Erythroblast (primary cell): ENCODE measurements around the gene ACTG1.

Source experiments
- DNase-seq, 2 experiments: peaks; one replicate each; lab custom pipeline; 2025; lab: John Stamatoyannopoulos, UW
- GATA1 ChIP-seq: IDR thresholded peaks from 2 replicates; pipeline ENCODE4 v1.6.1; 2011; ENCODE audit warnings: low read depth, mild to moderate bottlenecking, control low read depth, low read length, moderate library complexity
- POLR2A ChIP-seq: IDR thresholded peaks from 2 replicates; pipeline ENCODE4 v1.6.1; 2011; ENCODE audit warnings: mild to moderate bottlenecking, low read length

Gene ACTG1

DNA sequence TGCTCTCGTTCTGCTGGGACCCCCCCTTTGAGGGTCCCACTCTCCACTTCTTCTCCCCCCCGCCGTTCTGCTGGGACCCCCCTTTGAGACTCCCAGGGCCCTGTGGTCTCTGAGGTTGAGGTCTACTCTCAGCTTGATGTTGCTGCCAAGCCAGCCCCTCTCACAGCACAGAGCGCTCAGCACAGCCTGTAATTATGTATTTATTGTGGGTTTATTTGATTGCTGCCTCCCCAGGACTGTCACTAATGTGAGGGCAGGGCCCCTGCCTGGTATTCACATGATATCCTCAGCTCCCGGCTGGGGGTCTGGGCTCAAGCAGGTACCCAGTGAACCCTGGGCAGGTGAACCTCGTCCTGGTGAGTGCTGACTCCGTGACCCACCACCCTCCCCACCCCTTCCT lies 35.4 kb downstream of the ACTG1 start:
- no peak for DNase-seq
- TF ChIP-seq GATA1 (no peak), POLR2A (no peak)

DNA sequence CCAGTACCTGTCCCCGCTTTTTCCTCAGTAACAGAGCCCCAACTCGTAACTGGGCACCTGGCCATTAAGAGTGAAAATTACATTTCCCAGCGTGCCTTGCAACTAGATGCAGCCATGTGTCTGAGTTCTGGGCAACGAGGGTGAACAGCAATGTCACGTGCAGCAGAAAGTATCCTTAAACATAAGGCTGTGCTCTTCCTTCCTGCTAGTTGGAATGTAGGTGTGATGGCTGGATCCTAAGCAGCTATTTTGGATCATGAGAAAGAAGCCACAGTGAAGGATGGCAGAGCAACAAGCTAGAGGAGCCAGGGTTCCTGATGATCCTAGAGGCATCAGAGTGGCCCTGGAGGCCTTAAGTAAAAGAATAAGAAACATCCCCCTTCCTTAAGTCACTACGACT lies 36.0 kb downstream of the ACTG1 start:
- TF ChIP-seq POLR2A: no peak
- no peak for TF ChIP-seq GATA1
- DNase-seq: no peak

DNA sequence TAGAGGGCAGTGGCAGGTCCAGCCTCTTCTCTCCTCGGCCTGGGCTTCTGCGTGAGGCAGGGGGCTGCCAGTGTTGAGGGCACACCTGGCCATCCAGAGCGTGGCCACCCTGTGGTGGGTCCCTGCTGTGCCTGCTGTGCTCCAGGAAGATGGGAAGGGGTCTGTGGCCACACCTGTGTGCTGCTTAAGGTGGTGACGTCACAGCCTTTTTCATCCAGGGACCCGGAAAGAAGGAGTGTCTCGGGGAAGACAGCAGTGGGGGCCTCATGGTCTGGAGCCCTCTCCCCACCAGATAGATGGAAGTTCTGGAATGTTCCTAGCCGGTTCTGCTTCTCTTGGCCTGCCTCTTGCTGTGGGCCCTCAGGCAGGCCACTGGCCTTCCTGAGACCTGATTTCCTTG lies 36.5 kb downstream of the ACTG1 start:
- no peak for TF ChIP-seq POLR2A
- TF ChIP-seq GATA1: no peak
- DNase-seq: no peak

DNA sequence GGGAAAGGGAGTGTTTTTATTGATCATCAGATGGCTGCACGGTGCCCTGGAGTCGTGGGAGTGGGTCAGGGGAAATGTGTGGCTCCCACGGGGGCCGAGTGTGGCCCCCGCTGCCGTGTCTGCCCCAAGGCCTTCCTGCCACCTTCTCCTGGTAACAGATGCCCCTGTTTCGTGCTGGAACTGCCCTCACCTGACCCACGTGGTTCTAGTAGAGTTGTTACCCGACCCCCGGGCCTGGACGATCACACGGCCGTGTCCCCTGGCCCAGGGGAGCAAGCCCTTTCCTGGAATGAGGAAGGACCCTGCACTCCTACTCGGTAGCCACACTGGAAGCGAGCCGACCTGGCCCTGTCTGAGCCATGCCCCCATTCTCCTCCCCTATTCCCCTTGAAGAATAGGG lies 37.6 kb downstream of the ACTG1 start:
- no peak for DNase-seq
- TF ChIP-seq GATA1 (no peak), POLR2A (no peak)

DNA sequence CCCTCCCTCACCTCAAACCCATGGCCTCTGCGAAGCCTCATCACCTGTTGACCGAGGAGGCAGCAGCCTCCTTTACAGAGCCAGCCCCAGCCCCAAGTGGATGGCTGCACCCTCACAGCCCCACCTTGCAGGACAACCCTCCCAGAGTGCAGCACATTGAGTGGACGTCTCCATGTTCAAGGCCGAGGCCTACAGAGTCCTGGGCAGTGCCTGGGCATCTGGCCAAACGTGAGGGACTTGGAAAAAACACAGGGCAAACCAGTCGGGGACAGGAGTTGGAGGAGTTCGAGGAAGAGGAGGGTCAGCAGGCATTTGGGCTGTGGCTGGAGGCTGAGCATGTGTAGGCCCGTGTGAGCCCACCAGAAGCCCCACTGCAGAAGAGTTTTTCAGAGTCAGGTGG lies 39.6 kb downstream of the ACTG1 start:
- TF ChIP-seq POLR2A (no peak), GATA1 (no peak)

DNA sequence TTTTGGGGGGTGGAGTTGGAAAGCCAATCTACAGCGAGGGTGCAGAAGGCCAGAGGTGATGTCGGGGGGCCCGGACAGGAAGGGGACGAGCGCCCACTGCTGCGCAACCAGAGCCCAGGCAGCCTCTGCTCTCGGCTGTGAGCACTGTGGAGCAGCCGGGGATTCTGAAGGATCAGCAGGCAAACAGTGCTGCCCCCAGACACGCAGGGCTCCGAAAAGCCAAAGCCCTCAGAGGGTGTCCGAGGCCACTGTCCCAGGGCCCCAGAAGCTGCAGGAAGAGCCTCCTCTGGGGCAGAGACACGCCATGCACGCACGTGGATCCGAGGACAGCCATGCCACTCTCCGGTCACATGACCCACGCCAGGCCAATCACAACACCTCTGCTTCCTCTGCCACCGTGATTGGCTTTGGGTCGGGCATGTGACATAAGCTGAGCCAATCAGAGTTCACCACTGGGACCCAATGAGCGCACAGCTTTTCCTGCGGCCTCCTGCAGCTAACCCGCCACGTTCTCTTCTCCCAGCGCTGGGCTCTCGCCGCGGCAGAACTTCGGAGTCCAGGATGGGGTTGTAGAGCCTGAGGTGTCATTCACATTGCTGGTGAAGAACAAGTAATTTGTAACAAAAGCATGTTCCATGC lies 40.7 kb downstream of the ACTG1 start:
- peak; percentile 15 to 19 for DNase-seq
- TF ChIP-seq POLR2A: no peak
- TF ChIP-seq GATA1: no peak

More for the DNA sequence above, 39.6 kb downstream of the ACTG1 start:
- DNase-seq: no peak

DNA sequence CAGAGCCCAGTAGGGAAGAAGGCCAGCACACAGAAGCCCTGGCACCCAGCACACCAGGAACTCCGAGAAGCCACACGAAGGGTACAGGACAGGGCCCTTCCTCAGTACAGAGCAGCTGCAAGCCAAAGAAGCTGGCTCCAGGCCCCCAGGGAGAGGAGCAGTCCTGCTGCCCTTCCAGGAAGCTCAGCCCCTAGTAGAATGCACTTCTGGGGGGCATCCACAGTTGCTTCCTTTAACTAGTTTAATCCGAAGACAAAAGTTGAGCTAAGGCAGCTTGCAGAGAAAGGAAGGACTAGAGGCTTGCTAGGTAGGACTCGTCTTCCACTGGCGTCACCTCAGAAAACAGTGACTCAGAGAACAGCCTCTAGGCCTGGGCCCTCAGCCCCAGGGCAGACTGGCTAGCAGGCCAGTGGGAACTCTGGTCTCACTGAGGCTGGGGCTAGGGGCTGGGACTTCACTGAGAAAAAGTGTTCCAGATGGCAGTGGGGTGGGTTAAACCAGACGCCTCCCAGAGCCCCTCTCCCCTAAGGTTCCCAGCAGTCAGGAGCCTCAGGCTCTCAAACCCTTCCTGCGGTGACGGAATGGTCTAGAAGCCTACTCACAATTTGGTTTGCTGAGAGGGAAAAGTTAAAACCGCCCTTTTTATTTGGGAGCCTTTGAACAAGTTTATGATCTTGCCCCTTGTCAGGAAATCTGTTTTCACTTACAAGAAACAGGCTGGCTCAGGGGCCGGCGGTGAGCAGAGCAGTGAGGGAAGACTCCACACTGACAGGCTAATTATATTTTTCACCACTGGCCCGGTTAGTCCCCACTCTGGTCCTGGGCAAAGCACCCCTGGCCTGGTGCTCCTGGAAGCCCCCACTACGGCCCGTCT lies 41.4 kb downstream of the ACTG1 start:
- DNase-seq: no peak
- no peak for TF ChIP-seq POLR2A
- TF ChIP-seq GATA1: no peak

DNA sequence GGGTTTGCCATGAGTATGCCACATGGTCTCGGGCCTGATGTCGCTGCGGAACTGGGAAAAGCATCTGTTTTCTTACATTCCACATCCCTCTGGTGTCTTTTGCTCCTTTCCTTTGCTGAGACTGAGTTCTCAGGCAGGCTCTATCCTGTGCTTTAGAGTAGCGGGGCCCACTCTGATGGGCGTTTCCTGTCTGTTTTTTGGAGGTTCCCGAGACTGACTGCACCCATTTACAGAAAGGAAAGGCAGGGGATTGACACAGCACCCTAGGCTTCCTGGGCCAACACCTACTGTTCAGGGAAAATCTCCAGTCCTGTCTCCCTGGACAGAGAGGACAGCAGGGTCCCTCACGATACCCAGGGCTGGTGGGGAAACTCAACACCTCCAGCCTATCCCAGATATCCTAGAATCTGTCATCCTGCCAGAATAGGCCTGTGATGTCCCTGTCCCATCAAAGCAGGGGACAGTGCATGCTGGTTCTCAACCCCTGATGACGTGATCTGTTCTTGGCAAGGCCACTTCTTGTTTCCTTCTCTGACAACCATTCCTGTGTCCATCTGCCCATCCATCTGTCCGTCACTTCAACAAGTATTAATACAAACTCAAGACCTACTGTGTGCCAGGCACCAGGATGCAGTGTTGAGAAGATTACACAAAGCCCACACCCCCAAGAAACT lies 42.2 kb downstream of the ACTG1 start:
- no peak for TF ChIP-seq GATA1
- TF ChIP-seq POLR2A: no peak
- no peak for DNase-seq

DNA sequence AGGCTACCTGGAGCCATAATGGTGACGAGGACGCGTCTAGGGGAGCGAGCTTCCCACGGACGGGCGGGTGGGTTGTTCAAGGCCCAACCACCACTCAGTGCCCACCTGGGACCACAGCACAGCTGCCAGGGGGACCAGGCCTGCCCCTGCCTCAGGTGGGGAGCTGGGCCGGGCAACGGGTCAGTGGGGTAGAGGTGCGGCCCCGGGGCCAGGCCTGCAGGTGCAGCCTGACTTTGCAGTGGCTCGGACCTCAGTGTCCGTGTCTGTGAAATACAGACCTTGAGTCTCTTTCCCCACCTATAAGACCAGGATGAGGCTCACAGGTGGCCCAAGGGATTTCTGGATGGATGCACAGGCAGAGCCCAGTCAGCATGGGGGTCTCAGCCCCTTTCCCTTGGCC lies 43.3 kb downstream of the ACTG1 start:
- DNase-seq: no peak
- TF ChIP-seq POLR2A (no peak), GATA1 (no peak)

DNA sequence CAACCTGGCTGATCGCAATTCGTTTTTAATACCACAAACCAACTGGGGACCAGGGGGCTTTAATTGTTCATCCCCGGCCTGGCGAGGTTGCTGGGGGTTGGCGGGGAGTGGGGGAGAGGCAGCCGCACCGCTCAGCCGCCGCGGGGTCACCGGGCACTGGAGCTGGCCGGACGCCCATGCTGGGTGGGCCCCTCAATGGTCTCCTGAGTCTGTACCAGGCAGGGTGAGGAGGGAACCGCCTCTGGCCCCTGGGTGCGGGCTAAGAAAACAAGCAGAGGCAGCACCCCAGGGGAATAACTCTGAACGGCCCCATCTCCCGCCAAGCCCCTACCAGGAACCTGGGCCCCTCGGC lies 43.9 kb downstream of the ACTG1 start:
- TF ChIP-seq GATA1 (no peak), POLR2A (no peak)
- DNase-seq: no peak

DNA sequence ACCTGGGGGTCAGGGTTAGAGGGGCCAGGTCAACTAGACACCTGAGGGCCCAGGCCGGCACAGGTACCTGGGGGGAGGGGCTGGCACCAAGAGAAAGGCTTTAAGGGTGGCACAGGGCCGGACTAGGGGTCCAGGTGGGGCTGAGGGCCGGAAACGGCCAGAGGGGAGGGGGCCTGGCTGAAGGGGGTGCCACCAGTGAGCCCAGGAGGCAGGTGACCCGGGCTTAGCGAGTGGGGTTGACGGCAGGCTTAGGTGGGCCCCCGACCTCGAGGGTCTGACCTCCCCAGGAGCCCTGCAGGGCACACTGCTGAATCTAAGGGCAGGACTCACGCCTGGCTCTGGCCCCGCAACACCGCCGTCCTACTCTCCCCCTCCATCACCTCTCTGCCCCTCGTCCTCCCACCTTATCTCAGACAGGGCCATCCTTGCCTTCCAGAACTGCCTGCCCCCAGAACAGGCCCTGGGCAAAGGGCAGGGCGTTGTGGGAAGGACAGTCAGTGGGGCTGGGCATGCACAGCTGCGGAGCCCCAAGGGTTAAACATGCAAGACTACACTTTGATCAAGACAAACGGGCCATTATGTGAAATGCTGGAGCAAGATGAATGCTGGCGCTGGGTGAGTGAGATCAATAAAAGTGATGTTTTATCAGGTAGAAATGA lies 44.4 kb downstream of the ACTG1 start:
- no peak for DNase-seq
- TF ChIP-seq POLR2A: no peak
- no peak for TF ChIP-seq GATA1

DNA sequence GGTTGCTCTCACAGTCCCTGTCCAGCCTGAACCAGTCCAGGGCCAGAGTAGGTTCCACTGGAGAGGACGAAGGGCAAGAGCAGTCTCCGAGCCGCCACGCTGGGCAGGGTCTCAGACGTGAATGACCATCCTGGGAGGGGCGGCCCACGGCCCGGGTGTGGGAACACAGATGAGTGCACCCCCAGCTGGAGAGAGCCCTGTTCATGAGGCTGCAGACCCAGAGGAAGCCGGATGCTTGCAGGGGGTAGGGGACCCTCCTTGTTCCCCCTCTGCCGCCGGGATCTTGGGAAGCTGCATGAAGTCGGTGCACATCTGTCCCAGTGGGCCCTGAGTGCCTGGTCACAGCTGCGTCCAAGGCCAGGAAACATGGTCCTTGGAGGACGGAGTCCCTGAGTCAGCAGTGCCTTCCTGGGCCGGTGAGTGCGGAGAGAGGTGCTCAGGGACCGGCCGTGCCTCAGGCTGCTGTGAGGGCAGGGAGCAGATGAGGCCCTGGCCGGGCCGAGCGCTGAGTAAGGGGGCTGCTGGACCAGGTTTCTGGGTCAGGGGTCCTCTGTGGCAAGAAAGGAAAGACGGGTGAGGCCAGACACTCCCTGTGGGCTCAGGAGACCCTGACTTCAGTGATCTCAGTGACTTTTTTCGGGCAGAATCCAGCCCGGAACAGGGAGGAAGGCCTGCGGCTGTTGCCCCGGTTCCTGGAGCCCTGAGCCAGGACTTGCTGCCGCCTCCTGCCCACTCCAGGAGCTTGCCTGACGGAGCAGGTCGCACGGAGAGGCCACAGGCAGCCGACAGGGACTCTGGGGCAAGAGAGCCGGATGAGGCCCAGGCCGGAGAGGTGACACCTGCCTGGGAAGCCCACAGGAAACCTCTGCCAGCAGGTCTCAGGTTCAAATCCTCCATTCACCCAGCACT lies 45.8 kb downstream of the ACTG1 start:
- no peak for TF ChIP-seq POLR2A
- no peak for TF ChIP-seq GATA1
- no peak for DNase-seq

DNA sequence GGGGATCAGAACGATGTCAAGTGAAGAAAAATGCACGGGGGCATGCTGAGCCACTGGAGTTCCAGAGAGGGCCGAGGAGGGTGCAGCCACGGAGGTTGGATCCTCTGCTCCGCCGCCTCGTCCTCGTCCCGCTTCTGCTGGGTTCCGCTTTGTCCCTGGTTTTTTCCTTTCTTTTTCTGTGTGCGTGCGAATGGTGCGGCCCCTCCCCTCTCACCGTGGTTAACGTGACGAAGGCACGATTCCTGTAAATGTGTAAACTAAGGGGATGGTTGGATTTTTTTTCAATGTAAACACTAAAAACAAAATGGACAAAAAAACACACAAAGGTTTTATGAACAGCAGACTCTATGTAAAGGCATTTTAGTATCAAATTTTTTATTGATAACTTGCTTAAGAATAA lies 46.7 kb downstream of the ACTG1 start:
- TF ChIP-seq GATA1: no peak
- TF ChIP-seq POLR2A: no peak
- no peak for DNase-seq
